8988T (cell line): Measurements from ENCODE around the gene DOLPP1.

Experiments
- DNase-seq: peaks from one replicate; pipeline ENCODE4 v3.0.0; 2011

DOLPP1 gene

GRCh38 chr9:129068110-129068509 is 12.8 kb upstream of the DOLPP1 start:
- DNase-seq: no peak

GRCh38 chr9:129068990-129069861 is 11.7 kb upstream of the DOLPP1 start:
- no peak for DNase-seq

- DNase-seq: no peak
These were observed 10.9 kb upstream of the DOLPP1 start for GRCh38 chr9:129069862-129070641.

GRCh38 chr9:129070696-129071525 is 10.0 kb upstream of the DOLPP1 start:
- DNase-seq: no peak

GRCh38 chr9:129071526-129072126 is 9.3 kb upstream of the DOLPP1 start:
- no peak for DNase-seq

- no peak for DNase-seq
These were observed 8.7 kb upstream of the DOLPP1 start for GRCh38 chr9:129072171-129072570.

GRCh38 chr9:129073404-129073803 is 7.5 kb upstream of the DOLPP1 start:
- DNase-seq: no peak

- DNase-seq: no peak
These were observed 6.8 kb upstream of the DOLPP1 start for GRCh38 chr9:129074106-129074505.

GRCh38 chr9:129075996-129076639 is 4.8 kb upstream of the DOLPP1 start:
- no peak for DNase-seq

- no peak for DNase-seq
These were observed 4.3 kb upstream of the DOLPP1 start for GRCh38 chr9:129076640-129077037.

- no peak for DNase-seq
These were observed 3.7 kb upstream of the DOLPP1 start for GRCh38 chr9:129077236-129077635.

- no peak for DNase-seq
These were observed 2.0 kb upstream of the DOLPP1 start for GRCh38 chr9:129078691-129079503.

GRCh38 chr9:129079829-129080228 is 1.1 kb upstream of the DOLPP1 start:
- DNase-seq: no peak

- no peak for DNase-seq
These were observed 662 bp upstream of the DOLPP1 start for GRCh38 chr9:129080298-129080600.

- no peak for DNase-seq
These were observed 535 bp downstream of the DOLPP1 start for GRCh38 chr9:129081388-129081904.

GRCh38 chr9:129084087-129084486 is 3.2 kb downstream of the DOLPP1 start:
- no peak for DNase-seq

GRCh38 chr9:129089246-129089645 is 8.3 kb downstream of the DOLPP1 start:
- DNase-seq: no peak

GRCh38 chr9:129093602-129094386 is 12.9 kb downstream of the DOLPP1 start:
- DNase-seq: no peak

GRCh38 chr9:129094387-129095169 is 13.7 kb downstream of the DOLPP1 start:
- no peak for DNase-seq
